Mesenchymal stem cell (in vitro differentiated cells and primary cell): ENCODE measurements around the gene NFATC2.

Experiments used
- DNase-seq: peaks from one replicate; pipeline ENCODE4 v3.0.0-alpha.2; 2013
- H2AFZ ChIP-seq: one replicate; pipeline ENCODE4 v1.6.1; 2013; ENCODE audit warnings: low read depth, mild to moderate bottlenecking, control low read depth, inconsistent platforms, low read length, moderate library complexity
- H2AK5ac ChIP-seq: 2 replicates; pipeline ENCODE4 v1.6.1; 2013; ENCODE audit warnings: low read length, moderate library complexity, mild to moderate bottlenecking, inconsistent platforms; ENCODE audit not compliant: severe bottlenecking
- H2BK120ac ChIP-seq: one replicate; pipeline ENCODE4 v1.6.1; 2013; ENCODE audit warnings: low read depth, mild to moderate bottlenecking, inconsistent platforms, low read length, moderate library complexity
- H2BK12ac ChIP-seq, 2 experiments: one replicate each; pipeline ENCODE4 v1.6.1; 2013; ENCODE audit warnings: inconsistent platforms in 2 of 2, low read length in 2 of 2, mild to moderate bottlenecking in 2 of 2, moderate library complexity in 2 of 2, control low read depth in 1 of 2
- H2BK15ac ChIP-seq: one replicate; pipeline ENCODE4 v1.6.1; 2013; ENCODE audit warnings: mild to moderate bottlenecking, low read depth, inconsistent platforms; ENCODE audit not compliant: poor library complexity, severe bottlenecking
- H2BK5ac ChIP-seq: 2 replicates; pipeline ENCODE4 v1.6.1; 2013; ENCODE audit warnings: low read depth, mild to moderate bottlenecking, low read length, control low read depth, inconsistent platforms; ENCODE audit not compliant: poor library complexity, severe bottlenecking
- H3K14ac ChIP-seq, 2 experiments: one replicate each; pipeline ENCODE4 v1.6.1; 2013; ENCODE audit warnings: inconsistent platforms in 2 of 2, low read length in 2 of 2, control low read depth in 1 of 2, mild to moderate bottlenecking in 1 of 2, moderate library complexity in 1 of 2
- H3K18ac ChIP-seq, 2 experiments: one replicate each; pipeline ENCODE4 v1.6.1; 2013; ENCODE audit warnings: inconsistent platforms in 2 of 2, low read length in 2 of 2, control low read depth in 1 of 2, low read depth in 1 of 2, mild to moderate bottlenecking in 1 of 2
- H3K23ac ChIP-seq, 2 experiments: one replicate each; pipeline ENCODE4 v1.6.1; 2013; ENCODE audit warnings: inconsistent platforms in 2 of 2, low read length in 2 of 2, mild to moderate bottlenecking in 2 of 2, moderate library complexity in 2 of 2, control low read depth in 1 of 2
- H3K27ac ChIP-seq: 2 replicates; pipeline ENCODE4 v1.5.1; 2013; ENCODE audit warnings: mild to moderate bottlenecking, moderate library complexity, low read length, control low read depth, inconsistent platforms; ENCODE audit not compliant: poor library complexity, severe bottlenecking
- H3K27me3 ChIP-seq, 2 experiments: 2 replicates each; pipeline versions ENCODE4 v1.6.1 to v1.7.0; 2013; ENCODE audit warnings: low read length in 2 of 2, mild to moderate bottlenecking in 2 of 2, moderate library complexity in 2 of 2, control low read depth in 1 of 2, inconsistent platforms in 1 of 2; ENCODE audit not compliant: control insufficient read depth in 1 of 2, insufficient read depth in 1 of 2
- H3K36me3 ChIP-seq, 2 experiments: 2 replicates each; pipeline versions ENCODE4 v1.6.1 to v1.7.0; 2013; ENCODE audit warnings: low read length in 2 of 2, control low read depth in 1 of 2, inconsistent platforms in 1 of 2, low read depth in 1 of 2, mild to moderate bottlenecking in 1 of 2; ENCODE audit not compliant: insufficient read depth in 2 of 2, control insufficient read depth in 1 of 2
- H3K4ac ChIP-seq, 2 experiments: one replicate each; pipeline ENCODE4 v1.6.1; 2013; ENCODE audit warnings: inconsistent platforms in 2 of 2, low read length in 2 of 2, mild to moderate bottlenecking in 2 of 2, moderate library complexity in 2 of 2, control low read depth in 1 of 2, low read depth in 1 of 2
- H3K4me1 ChIP-seq: 2 replicates; pipeline ENCODE4 v1.6.1; 2013; ENCODE audit warnings: low read depth, low read length, control low read depth; ENCODE audit not compliant: control insufficient read depth, insufficient read depth
- H3K4me2 ChIP-seq: 2 replicates; pipeline ENCODE4 v1.6.1; 2013; ENCODE audit warnings: low read length, mild to moderate bottlenecking, inconsistent platforms; ENCODE audit not compliant: poor library complexity, severe bottlenecking
- H3K4me3 ChIP-seq, 2 experiments: 2 replicates each; pipeline versions ENCODE4 v1.5.1 to v1.7.0; 2013; ENCODE audit warnings: low read length in 2 of 2, mild to moderate bottlenecking in 2 of 2, control low read depth in 1 of 2, low read depth in 1 of 2; ENCODE audit not compliant: insufficient read depth in 1 of 2
- H3K79me1 ChIP-seq: replicated peaks from 2 replicates; pipeline ENCODE4 v1.6.1; 2013; ENCODE audit warnings: mild to moderate bottlenecking, control low read depth, low read length, inconsistent platforms; ENCODE audit not compliant: poor library complexity, severe bottlenecking
- H3K9ac ChIP-seq: 2 replicates; pipeline ENCODE4 v1.7.0; 2013; ENCODE audit warnings: mild to moderate bottlenecking, low read length, moderate library complexity
- H3K9me3 ChIP-seq: 2 replicates; pipeline ENCODE4 v1.7.0; 2013; ENCODE audit warnings: mild to moderate bottlenecking, low read length; ENCODE audit not compliant: control insufficient read depth
- H4K8ac ChIP-seq: one replicate; pipeline ENCODE4 v1.6.1; 2013; ENCODE audit warnings: inconsistent platforms, mild to moderate bottlenecking, low read length, moderate library complexity
- H4K91ac ChIP-seq: one replicate; pipeline ENCODE4 v1.6.1; 2013; ENCODE audit warnings: mild to moderate bottlenecking, low read length, inconsistent platforms
- WGBS: methylation state at CpG from one replicate; pipeline ENCODE4 v1.1.7; 2013; ENCODE audit warnings: mixed read lengths; 5-methylcytosine and 5-hydroxymethylcytosine counted together

Gene NFATC2

DNA sequence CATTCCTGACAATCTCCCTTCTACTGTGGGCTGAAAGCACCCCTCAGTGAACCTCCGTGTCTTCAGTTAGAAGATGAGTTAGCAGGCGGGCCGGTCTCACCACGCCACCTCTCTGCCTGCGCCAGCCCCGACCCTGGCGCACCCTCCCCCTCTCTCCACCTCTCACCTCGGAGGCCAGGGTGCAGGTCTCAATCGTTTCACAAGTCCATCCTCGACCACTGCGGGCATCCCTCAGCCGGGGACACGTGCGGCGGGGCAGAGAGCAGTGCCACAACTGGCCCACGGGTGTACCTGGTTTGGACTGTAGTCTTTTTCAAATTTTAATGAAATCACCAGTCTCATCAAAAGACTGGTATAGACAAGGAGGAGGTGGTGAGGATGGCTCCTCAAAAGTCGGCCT is 34.4 kb downstream of the NFATC2 start:
- no peak for DNase-seq
- no peak overlapping the region for H2BK12ac ChIP-seq
- H2BK5ac ChIP-seq, result no peak overlapping the region
- no peak overlapping the region for H4K91ac ChIP-seq
- no peak overlapping the region for H3K4me3 ChIP-seq
- H3K18ac ChIP-seq, result no peak overlapping the region
- no peak overlapping the region for H3K23ac ChIP-seq
- H3K4me2 ChIP-seq, result no peak overlapping the region
- no peak overlapping the region for H3K4ac ChIP-seq
- H3K14ac ChIP-seq, result no peak overlapping the region
- 86% methylated on average over 11 of the region's 17 CpGs for WGBS
- peaks cover 1% of the 10 kb centered on the region for H3K4me1 ChIP-seq
- H4K8ac ChIP-seq, result no peak overlapping the region
- no peak overlapping the region for H2BK15ac ChIP-seq
- H3K27me3 ChIP-seq, result no peaks in the 10 kb centered on the region
- H3K79me1 ChIP-seq, result no peaks in the 10 kb centered on the region
- H2AFZ ChIP-seq, result no peak overlapping the region
- H2AK5ac ChIP-seq, result no peak overlapping the region
- no peak overlapping the region for H3K27ac ChIP-seq
- no peaks in the 10 kb centered on the region for H3K36me3 ChIP-seq
- no peak overlapping the region for H3K9ac ChIP-seq
- H2BK120ac ChIP-seq, result no peak overlapping the region
- H3K9me3 ChIP-seq, result no peaks in the 10 kb centered on the region

DNA sequence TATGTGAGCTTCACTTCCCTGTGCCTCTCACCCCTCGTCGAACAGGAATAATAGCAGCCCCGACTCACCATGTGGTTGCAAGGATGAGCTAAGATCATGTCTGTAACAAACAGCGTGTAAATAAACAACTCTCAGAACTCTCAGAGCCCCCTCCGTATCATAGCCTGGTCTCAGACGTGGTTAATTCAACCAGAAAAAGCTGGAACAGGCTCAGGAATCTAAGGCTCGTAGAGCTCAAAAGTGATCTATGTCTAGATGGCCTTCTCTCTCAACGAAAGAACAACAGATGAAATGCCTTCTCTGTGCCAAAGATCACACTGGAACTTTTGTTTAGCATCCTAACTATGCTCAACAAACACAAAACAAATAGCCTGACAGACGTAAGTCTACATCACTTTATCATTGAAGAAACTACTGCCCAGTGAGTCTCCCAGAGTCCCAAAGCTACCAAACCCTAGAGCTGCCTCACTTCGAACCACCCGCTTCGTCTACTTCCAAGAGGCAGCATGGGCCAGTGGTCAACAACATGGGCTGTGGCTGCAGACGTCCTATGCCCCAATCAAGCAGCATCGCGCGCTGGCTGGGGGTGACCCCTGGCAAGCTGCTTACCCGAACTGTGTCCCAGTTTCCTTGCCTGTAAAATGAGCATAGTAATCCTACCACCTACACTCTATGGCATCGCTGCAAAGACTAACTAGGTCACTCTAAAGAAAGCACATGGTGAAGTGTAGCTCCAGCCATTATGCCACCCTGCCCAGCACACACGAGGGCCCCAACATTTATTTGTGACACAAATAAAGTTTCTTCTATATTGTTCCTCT is 35.1 kb downstream of the NFATC2 start:
- DNase-seq, result no peak
- H3K9me3 ChIP-seq, result no peaks in the 10 kb centered on the region
- no peak overlapping the region for H4K8ac ChIP-seq
- H3K14ac ChIP-seq, result no peak overlapping the region
- H3K79me1 ChIP-seq, result no peaks in the 10 kb centered on the region
- H3K4ac ChIP-seq, result no peak overlapping the region
- H2AK5ac ChIP-seq, result no peak overlapping the region
- no peak overlapping the region for H4K91ac ChIP-seq
- H3K4me1 ChIP-seq, result peaks cover 1% of the 10 kb centered on the region
- 84% methylated on average over 19 of the region's 19 CpGs for WGBS
- no peak overlapping the region for H2BK5ac ChIP-seq
- H2BK12ac ChIP-seq, result no peak overlapping the region
- H3K27me3 ChIP-seq, result no peaks in the 10 kb centered on the region
- H3K27ac ChIP-seq, result no peak overlapping the region
- H3K9ac ChIP-seq, result no peak overlapping the region
- no peak overlapping the region for H3K4me3 ChIP-seq
- H2BK15ac ChIP-seq, result no peak overlapping the region
- no peak overlapping the region for H3K18ac ChIP-seq
- H2BK120ac ChIP-seq, result no peak overlapping the region
- H2AFZ ChIP-seq, result no peak overlapping the region
- no peak overlapping the region for H3K23ac ChIP-seq
- H3K36me3 ChIP-seq, result no peaks in the 10 kb centered on the region
- H3K4me2 ChIP-seq, result no peak overlapping the region

GRCh38 chr20:51506527-51507215 is 35.8 kb downstream of the NFATC2 start:
- no peak overlapping the region for H3K4me2 ChIP-seq
- H3K27ac ChIP-seq, result no peak overlapping the region
- no peak overlapping the region for H2AFZ ChIP-seq
- H3K4me1 ChIP-seq, result peaks cover 1% of the 10 kb centered on the region
- WGBS, result 95% methylated on average over 17 of the region's 18 CpGs
- H3K79me1 ChIP-seq, result no peaks in the 10 kb centered on the region
- DNase-seq, result no peak
- H3K4ac ChIP-seq, result no peak overlapping the region
- H3K14ac ChIP-seq, result no peak overlapping the region
- H3K23ac ChIP-seq, result no peak overlapping the region
- H2BK5ac ChIP-seq, result no peak overlapping the region
- H3K9ac ChIP-seq, result no peak overlapping the region
- no peak overlapping the region for H4K8ac ChIP-seq
- H4K91ac ChIP-seq, result no peak overlapping the region
- no peaks in the 10 kb centered on the region for H3K36me3 ChIP-seq
- no peak overlapping the region for H3K18ac ChIP-seq
- no peak overlapping the region for H2AK5ac ChIP-seq
- H3K27me3 ChIP-seq, result peaks cover 0 to 5% of the 10 kb centered on the region in 2 experiments
- H3K4me3 ChIP-seq, result no peak overlapping the region
- H3K9me3 ChIP-seq, result no peaks in the 10 kb centered on the region
- H2BK120ac ChIP-seq, result no peak overlapping the region
- no peak overlapping the region for H2BK12ac ChIP-seq
- H2BK15ac ChIP-seq, result no peak overlapping the region

DNA sequence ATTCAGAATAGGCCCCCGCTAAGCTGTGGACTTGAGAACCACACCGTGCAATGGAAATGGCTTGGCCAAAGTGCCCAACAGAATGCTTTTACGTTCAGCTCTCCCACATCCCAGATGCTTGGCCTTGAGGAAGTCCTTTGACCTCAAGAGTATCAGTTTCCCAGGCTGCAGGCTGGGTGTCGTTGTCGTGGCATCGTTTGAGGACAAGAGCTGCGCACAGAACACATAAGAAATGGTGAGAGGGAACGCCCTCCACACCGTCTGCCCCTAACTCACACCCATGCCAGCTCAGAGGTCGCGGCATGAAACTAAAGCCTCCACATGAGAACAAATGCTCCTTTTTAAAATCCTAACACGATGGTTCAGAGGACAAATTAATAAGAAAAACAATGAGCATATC is 37.0 kb downstream of the NFATC2 start:
- Histone ChIP-seq H2BK15ac (no peak overlapping the region), H3K36me3 (no peaks in the 10 kb centered on the region), H2BK5ac (no peak overlapping the region), H3K27me3 (peaks cover 0 to 6% of the 10 kb centered on the region in 2 experiments), H3K79me1 (no peaks in the 10 kb centered on the region), H3K9ac (no peak overlapping the region), H3K18ac (no peak overlapping the region), H2AK5ac (no peak overlapping the region), H2BK12ac (no peak overlapping the region), H2BK120ac (no peak overlapping the region), H3K4ac (no peak overlapping the region), H3K23ac (no peak overlapping the region), H2AFZ (no peak overlapping the region), H4K8ac (no peak overlapping the region), H3K4me1 (peaks cover 1% of the 10 kb centered on the region), H3K4me2 (no peak overlapping the region), H3K14ac (no peak overlapping the region), H3K9me3 (no peaks in the 10 kb centered on the region), H3K4me3 (no peak overlapping the region), H3K27ac (no peak overlapping the region), H4K91ac (no peak overlapping the region)
- WGBS, result 94% methylated on average over 12 of the region's 12 CpGs
- no peak for DNase-seq
